SU-DHL-6 (cell line): ENCODE data around the gene TACO1.

Experiments
- H2AFZ ChIP-seq: fragments of 200-600 bp; sonication (generic); 2 replicates; pipeline ENCODE4 v1.6.1; 2014; ENCODE audit warnings: low read depth, mild to moderate bottlenecking, moderate library complexity, mixed read lengths, antibody characterized with exemption, low read length; ENCODE audit not compliant: severe bottlenecking
- H3F3A ChIP-seq: fragments of 200-600 bp; shearing (Covaris generic); 2 replicates; pipeline ENCODE4 v1.6.0; 2016; ENCODE audit warnings: antibody characterized with exemption, mild to moderate bottlenecking; ENCODE audit not compliant: insufficient read depth
- H3K27ac ChIP-seq: fragments of 200-600 bp; sonication (generic); 2 replicates; pipeline ENCODE4 v1.5.1; 2016; ENCODE audit warnings: low read depth, mild to moderate bottlenecking, low read length, moderate library complexity, mixed read lengths
- H3K27me3 ChIP-seq: fragments of 200-600 bp; sonication (generic), shearing (Covaris generic); 2 replicates; pipeline ENCODE4 v1.6.0; 2014; ENCODE audit warnings: mild to moderate bottlenecking, low read length
- H3K36me3 ChIP-seq: fragments of 200-600 bp; sonication (generic); 2 replicates; pipeline ENCODE4 v1.6.1; 2014; ENCODE audit warnings: mild to moderate bottlenecking, low read length, mixed read lengths
- H3K4me2 ChIP-seq: fragments of 300-600, 200-600 bp; shearing (Covaris generic), sonication (generic); 2 replicates; pipeline ENCODE4 v1.6.0; 2014; ENCODE audit warnings: low read length, low read depth, mild to moderate bottlenecking; ENCODE audit not compliant: poor library complexity, severe bottlenecking
- H3K4me3 ChIP-seq: fragments of 200-600 bp; sonication (generic); 2 replicates; pipeline ENCODE4 v1.5.1; 2014; ENCODE audit warnings: antibody characterized with exemption, low read length, mild to moderate bottlenecking, mixed read lengths; ENCODE audit not compliant: insufficient read depth, poor library complexity, severe bottlenecking
- H3K79me2 ChIP-seq: fragments of 200-600 bp; sonication (generic); 2 replicates; pipeline ENCODE4 v1.6.1; 2014; ENCODE audit warnings: mild to moderate bottlenecking, low read length, moderate library complexity; ENCODE audit not compliant: insufficient read depth
- H3K9ac ChIP-seq: fragments of 200-600 bp; sonication (generic); 2 replicates; pipeline ENCODE4 v1.7.0; 2014; ENCODE audit warnings: mild to moderate bottlenecking, low read length
- H3K9me2 ChIP-seq: fragments of 200-600 bp; sonication (generic); replicated peaks from 2 replicates; pipeline ENCODE4 v1.6.1; 2014; ENCODE audit warnings: low read length; ENCODE audit not compliant: insufficient read depth
- H3K9me3 ChIP-seq: fragments of 200-600 bp; sonication (generic); 2 replicates; pipeline ENCODE4 v1.6.1; 2014; ENCODE audit warnings: low read length, mixed read lengths; ENCODE audit not compliant: insufficient read depth
- H4K20me1 ChIP-seq: fragments of 200-600 bp; sonication (generic); 2 replicates; pipeline ENCODE4 v1.6.1; 2014; ENCODE audit warnings: low read depth, mild to moderate bottlenecking, antibody characterized with exemption, low read length, moderate library complexity, mixed read lengths
- EZH2phosphoT487 ChIP-seq: fragments of 200-600 bp; sonication (generic), shearing (Covaris generic); conservative IDR thresholded peaks from 2 replicates; pipeline ENCODE4 v1.6.1; 2018; ENCODE audit warnings: mild to moderate bottlenecking, antibody characterized with exemption, low read length, moderate library complexity, mixed read lengths
- TF ChIP-seq, protein P1 (sequence below): fragments of 200-600 bp; sonication (generic); IDR thresholded peaks from one replicate; pipeline ENCODE4 v1.5.1; 2017; ENCODE audit warnings: antibody characterized with exemption, mild to moderate bottlenecking, low read length, moderate library complexity; ENCODE audit not compliant: insufficient read depth, poor library complexity, severe bottlenecking

Gene TACO1

DNA sequence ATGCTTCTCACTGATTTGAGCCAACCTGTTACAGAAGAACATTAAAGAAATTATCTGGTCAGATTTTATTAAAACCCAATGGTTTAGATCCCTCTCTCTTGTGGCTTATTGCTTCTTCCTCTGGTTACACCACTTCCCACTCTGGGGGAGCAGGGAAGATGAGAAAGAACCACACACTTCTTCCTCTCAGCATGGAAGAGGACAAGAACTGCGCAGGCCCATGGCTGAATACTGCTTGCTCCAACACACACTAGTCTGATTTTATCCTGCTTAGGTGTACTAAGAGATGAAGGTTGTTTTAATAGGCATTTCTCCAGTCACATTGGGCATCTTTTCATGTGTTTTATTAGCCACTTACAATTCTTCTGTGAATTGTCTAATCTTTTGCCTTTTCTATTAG, 49.1 kb downstream of the TACO1 start:
- no peak overlapping the region for H3K27ac ChIP-seq
- no peaks in the 10 kb centered on the region for H3K9me2 ChIP-seq
- H3F3A ChIP-seq = no peaks in the 10 kb centered on the region
- no peaks in the 10 kb centered on the region for H4K20me1 ChIP-seq
- H3K36me3 ChIP-seq = no peaks in the 10 kb centered on the region
- no peak overlapping the region for H3K9ac ChIP-seq
- TF ChIP-seq, protein P1, sequence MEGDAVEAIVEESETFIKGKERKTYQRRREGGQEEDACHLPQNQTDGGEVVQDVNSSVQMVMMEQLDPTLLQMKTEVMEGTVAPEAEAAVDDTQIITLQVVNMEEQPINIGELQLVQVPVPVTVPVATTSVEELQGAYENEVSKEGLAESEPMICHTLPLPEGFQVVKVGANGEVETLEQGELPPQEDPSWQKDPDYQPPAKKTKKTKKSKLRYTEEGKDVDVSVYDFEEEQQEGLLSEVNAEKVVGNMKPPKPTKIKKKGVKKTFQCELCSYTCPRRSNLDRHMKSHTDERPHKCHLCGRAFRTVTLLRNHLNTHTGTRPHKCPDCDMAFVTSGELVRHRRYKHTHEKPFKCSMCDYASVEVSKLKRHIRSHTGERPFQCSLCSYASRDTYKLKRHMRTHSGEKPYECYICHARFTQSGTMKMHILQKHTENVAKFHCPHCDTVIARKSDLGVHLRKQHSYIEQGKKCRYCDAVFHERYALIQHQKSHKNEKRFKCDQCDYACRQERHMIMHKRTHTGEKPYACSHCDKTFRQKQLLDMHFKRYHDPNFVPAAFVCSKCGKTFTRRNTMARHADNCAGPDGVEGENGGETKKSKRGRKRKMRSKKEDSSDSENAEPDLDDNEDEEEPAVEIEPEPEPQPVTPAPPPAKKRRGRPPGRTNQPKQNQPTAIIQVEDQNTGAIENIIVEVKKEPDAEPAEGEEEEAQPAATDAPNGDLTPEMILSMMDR = no peak
- TF ChIP-seq EZH2phosphoT487 = no peak
- H3K4me3 ChIP-seq = no peak overlapping the region
- no peak overlapping the region for H2AFZ ChIP-seq
- H3K27me3 ChIP-seq = no peaks in the 10 kb centered on the region
- no peak overlapping the region for H3K4me2 ChIP-seq
- no peaks in the 10 kb centered on the region for H3K9me3 ChIP-seq
- H3K79me2 ChIP-seq = no peaks in the 10 kb centered on the region

DNA sequence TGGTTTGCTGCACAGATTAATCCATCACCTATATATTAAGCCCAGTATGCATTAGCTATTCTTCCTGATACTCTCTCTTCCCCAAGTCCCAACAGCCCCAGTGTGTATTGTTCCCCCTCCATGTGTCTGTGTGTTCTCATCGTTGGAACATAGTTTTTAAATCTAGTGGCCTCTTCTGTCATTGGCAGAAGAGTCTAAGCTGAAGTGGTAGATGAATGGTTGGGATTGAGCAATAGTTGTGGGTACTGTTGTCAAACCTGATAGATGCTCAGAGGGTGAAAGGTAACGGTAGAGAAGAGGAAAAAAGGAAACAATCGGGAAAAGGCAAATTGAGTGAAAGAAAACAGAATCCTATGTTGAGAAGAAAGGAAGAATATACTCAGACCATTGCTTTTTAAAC, 51.4 kb downstream of the TACO1 start:
- Histone ChIP-seq H3K27me3 (no peaks in the 10 kb centered on the region), H4K20me1 (no peaks in the 10 kb centered on the region), H3K9ac (no peak overlapping the region), H3K9me2 (no peaks in the 10 kb centered on the region), H3K36me3 (no peaks in the 10 kb centered on the region), H2AFZ (no peak overlapping the region), H3K4me3 (no peak overlapping the region), H3K27ac (no peak overlapping the region), H3K9me3 (no peaks in the 10 kb centered on the region), H3K79me2 (no peaks in the 10 kb centered on the region), H3F3A (no peaks in the 10 kb centered on the region), H3K4me2 (no peak overlapping the region)
- TF ChIP-seq EZH2phosphoT487 = no peak
- TF ChIP-seq, protein P1 = no peak

DNA sequence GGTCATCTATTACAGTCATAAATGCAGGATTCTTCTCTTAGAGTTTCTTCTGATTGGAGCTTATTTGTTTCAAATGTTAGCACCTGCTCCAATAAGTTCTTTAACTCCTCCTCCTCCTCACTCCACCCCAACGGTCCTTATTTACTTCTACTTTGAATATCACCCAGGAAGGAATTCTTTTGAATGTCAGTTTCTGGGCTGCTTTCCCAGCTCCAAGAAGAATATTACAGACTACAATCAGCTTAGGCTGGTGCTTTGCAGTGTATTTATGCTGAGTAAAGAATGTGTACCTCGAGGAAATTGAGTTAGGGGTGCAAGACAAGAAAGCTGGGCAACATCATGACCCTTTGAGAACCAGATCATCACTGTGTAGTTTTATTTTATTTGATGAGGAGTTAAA, 52.4 kb downstream of the TACO1 start:
- Histone ChIP-seq H3K27me3 (no peaks in the 10 kb centered on the region), H2AFZ (no peak overlapping the region), H3K36me3 (no peaks in the 10 kb centered on the region), H3K4me3 (no peak overlapping the region), H3K9me3 (no peaks in the 10 kb centered on the region), H4K20me1 (no peaks in the 10 kb centered on the region), H3K4me2 (no peak overlapping the region), H3K79me2 (no peaks in the 10 kb centered on the region), H3K9ac (no peak overlapping the region), H3K9me2 (no peaks in the 10 kb centered on the region), H3K27ac (no peak overlapping the region), H3F3A (no peaks in the 10 kb centered on the region)
- TF ChIP-seq EZH2phosphoT487 = no peak
- TF ChIP-seq, protein P1 = no peak

DNA sequence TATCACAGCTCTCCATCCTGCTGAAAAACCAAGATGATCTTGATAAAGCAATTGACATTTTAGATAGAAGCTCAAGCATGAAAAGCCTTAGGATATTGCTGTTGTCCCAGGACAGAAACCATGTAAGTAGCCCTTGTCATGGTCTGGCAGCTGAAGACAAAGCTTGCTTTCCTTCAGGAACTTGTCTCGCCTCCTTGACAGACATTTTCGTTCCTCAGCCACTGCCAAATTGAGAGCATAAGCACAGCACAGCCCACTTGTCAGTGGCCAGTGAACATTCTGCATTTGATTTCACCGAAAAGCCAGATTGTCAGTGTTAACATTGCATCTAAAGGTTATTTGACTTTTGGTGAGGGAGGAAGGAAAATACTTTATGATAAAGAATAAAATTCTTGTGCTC, 57.1 kb downstream of the TACO1 start:
- Histone ChIP-seq H3K36me3 (no peaks in the 10 kb centered on the region), H3K9me2 (no peaks in the 10 kb centered on the region), H3F3A (no peaks in the 10 kb centered on the region), H3K4me2 (no peak overlapping the region), H4K20me1 (no peaks in the 10 kb centered on the region), H3K79me2 (no peaks in the 10 kb centered on the region), H2AFZ (no peak overlapping the region), H3K27me3 (no peaks in the 10 kb centered on the region), H3K9me3 (no peaks in the 10 kb centered on the region), H3K9ac (no peak overlapping the region), H3K4me3 (no peak overlapping the region), H3K27ac (no peak overlapping the region)
- TF ChIP-seq EZH2phosphoT487 = no peak
- TF ChIP-seq, protein P1 = no peak
